GM19324 (cell line): ENCODE results near the gene STIM2.
A peak's percentile ranks its signal among the peaks of the same experiment; 100 is the strongest.

Experiments
- ATAC-seq: cut with Tn5 transposase; IDR thresholded peaks from one replicate; pipeline ENCODE4 v1.9.1; 2021; ENCODE audit warnings: mild to moderate bottlenecking, moderate library complexity; ENCODE audit not compliant: unreplicated experiment, low FRiP score

Gene STIM2

GRCh38 chr4:26896636-26897035 lies 36.0 kb downstream of the STIM2 start:
- ATAC-seq = no peak

DNA sequence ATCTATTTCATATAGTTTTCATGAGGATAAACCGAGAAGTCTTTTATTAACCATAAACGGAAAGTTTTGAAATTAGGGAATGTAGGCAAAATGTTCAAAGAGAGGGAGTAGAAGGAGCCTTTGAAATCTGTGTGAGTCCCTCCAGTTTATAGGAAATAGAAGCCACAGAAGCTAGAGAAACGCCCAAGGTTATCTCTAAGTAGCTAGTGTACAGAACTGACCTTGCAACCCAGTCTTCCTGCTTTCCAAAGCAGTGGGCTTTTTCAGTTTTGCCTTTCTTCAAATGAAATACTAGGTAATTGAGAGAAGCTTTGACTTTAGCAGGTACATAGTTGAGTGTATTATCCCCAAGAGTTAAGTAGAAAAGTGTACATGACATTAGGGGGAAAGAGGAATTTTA lies 39.4 kb downstream of the STIM2 start:
- ATAC-seq = no peak

DNA sequence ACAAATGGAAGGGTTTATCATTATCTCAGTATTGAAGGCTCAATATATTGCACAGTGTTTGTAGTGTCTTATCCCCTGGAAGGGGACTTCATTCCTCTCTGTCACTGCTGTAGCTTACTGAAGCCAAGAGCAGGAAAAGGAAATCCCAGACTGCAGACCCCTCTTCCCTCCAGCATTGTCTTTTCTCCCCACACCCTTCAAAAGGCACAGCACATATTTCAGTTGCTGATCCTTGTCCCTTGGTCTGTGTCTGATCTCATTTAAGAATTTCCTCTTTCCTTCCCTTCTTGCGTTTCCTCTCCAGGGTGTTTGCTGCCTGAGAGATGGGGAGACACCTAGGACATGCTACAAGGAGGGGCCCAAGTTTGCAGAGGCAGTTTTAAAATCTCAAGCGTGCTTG lies 40.1 kb downstream of the STIM2 start:
- no peak for ATAC-seq

- no peak for ATAC-seq
Observed at GRCh38 chr4:26905172-26905571, 44.5 kb downstream of the STIM2 start.

GRCh38 chr4:26907731-26908599 lies 47.3 kb downstream of the STIM2 start:
- ATAC-seq = no peak

DNA sequence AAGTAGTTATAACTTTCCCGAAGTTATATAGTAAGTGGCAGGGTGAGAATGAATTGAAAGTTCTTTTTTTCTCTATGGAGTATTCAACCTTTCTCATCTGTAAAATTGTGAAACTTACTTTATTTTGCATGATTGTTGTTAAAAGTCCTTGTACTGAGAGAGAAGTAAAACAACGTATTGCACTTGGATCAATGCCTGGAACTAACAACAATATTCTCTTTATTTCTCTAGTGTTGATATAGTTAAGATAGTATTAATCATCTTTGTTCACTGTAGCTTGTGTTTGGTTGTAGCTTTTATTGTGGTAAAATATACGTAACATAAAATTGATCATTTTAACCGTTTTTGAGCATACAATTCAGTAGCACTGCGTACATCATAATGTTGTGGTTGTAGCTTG lies 48.7 kb downstream of the STIM2 start:
- ATAC-seq = no peak

DNA sequence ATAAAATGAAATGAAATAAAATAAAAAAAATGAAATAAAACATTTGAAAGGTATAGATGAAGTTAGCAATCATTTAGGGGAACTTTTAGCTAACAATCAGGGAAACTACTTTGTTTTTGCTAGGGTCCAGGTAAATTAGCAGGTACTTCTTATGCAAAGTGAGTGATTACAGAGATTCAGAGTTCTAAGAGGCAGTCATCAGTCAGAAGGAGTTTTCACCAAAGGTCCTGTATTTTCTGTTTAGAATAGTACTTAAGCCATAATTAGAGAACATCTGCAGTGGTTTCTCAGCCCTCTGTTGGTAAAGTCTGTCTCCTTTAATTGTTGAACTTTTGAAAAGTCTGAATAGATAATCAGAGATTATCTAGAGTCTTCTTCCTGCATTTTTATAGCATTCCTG lies 50.6 kb downstream of the STIM2 start:
- ATAC-seq = no peak

DNA sequence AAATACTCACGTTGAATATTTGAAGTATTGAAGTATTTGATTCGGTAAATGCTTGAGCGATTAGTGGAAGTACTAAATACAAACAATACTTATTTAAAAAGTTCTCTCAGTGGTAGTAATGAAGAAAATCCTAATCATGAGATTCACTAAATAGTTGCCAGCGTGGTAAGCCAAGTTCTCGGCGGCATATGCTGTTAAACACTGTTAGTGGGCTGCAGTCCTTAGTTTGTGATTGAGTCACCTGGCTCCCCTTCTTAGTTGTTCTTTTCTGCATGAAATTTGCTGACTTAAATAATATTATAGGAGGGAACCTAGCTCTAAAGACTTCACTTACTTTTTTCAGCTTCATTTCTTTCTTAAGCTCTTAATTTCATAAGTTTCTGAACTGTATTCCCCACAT lies 51.4 kb downstream of the STIM2 start:
- ATAC-seq = no peak

GRCh38 chr4:26912810-26913209 lies 52.2 kb downstream of the STIM2 start:
- ATAC-seq = no peak

GRCh38 chr4:26916195-26916594 lies 55.6 kb downstream of the STIM2 start:
- ATAC-seq = no peak

DNA sequence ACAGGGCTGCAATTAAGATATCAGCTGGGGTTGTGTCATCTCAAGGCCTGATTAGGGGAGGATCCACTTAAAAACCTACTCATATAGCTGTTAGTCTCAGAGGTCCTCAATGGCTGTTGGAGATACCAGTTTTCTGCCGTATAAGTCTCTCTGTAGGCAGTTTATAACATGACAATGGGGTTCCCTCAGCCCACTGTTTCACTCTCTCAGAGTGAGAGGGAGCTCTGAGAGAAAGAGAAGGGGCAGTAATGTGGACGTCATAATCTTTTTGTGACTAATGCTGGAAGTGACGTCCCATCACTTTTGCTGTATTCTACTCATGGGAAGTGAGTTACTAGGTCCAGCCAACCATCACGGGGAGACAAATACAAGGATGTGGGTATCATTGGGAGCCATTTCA lies 70.3 kb downstream of the STIM2 start:
- no peak for ATAC-seq

DNA sequence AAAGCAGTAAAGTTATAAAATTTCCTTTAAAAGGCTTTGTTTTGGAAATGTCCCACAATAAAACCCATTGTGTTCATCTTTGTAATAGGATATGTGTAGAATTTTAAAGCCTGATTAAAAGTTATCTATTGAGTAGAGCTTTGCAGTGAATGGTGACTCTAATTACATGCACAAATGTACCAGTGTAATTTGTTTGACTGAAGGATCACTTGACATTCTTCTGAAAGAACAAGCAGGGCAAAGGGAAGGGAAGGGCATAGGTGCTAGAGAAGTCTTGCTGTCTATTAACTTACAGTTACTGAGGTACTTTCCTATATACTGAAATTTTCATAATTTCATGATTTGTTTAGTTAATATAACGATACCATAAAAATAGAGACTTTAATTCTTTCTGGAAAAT lies 70.8 kb downstream of the STIM2 start:
- no peak for ATAC-seq

DNA sequence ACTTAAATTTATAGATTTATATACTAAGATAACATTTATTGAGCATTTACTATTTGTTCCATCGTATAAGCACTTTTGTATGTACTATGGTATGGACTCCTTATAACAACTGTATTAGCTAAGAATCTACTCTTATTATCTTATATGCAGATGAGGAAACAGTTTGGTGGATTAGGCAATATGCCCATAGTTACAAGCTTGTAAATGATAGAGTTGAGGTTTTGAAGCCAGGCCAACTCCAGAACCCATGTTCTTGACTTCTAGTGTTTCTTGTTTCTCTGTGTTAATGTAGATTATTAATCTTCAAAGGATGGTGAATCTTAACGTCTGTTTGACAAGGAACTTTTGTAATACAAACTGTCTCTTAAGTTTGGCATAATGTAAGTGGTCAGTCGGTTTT lies 71.3 kb downstream of the STIM2 start:
- no peak for ATAC-seq

DNA sequence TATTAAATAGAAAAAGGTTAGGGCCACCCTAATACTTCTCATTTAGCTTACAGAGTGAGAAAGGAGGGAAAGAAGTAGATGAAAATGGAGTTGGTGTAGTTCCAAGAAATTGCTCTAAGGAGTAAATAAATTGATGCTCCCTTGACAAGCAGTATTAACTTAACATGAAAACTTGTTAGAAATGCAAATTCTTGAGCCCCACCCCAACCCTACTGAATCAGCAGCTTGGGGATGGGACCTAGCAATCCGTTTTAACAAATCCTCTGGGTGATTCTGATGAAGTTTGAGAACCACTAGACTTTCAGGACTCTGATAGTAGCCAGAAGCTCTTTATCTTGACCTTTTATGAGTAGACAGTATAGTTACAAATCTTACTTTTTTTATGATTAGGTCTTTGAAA lies 74.8 kb downstream of the STIM2 start:
- ATAC-seq = no peak

DNA sequence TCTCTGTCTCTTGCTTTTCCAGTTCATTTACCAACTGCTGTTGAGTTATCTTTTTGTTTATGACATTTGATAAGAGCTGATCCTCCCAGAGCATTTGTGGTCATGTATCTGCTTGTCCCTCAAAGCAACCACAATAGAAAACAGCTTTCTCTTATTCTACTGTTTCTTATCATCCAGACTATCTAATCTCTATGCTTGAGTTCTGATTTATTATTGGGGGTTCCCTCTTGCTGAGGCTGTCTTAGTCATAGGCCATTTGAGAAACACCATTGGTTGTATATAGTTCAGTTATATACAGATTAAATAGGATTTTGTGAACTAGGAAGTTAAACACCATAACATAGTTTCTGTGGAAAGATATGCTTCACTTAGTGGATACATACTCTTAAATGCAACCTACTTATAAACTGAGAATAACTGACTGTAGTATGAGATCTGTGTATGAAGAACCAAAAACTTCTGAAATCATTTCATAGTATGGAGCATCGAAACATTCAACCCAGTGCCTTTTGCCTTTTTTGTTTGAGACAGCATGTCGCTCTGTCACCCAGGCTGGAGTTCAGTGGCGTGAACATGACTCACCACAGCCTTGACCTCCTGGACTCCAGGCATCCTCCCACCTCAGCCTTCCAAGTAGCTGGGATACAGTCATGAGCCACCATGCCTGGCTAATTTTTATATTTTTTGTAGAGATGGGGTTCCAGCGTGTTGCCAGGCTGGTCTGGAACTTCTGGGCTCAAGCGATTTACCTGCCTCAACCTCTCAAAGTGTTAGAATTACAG lies 75.8 kb downstream of the STIM2 start:
- ATAC-seq = no peak

DNA sequence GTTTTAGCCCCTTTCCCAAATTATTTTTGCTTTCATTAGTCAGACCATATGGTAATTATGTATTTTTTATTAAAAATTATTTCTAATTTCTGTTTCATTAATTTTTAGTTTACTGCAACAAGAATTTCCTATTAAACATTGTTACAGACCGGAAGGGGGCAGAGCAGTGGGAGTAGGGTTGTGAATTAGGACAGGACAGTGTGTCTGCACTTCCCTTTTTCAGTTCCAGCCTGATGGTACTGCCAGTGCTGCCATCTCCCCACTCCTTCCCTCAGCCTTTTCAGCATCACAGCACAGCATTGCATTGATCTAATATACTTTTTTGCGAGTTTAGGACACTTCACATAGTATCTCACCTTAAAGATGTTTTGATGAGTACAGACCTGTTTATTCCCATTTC lies 76.5 kb downstream of the STIM2 start:
- peak; percentile 61 for ATAC-seq

- ATAC-seq = no peak
Observed at GRCh38 chr4:26937567-26937966, 76.9 kb downstream of the STIM2 start.

DNA sequence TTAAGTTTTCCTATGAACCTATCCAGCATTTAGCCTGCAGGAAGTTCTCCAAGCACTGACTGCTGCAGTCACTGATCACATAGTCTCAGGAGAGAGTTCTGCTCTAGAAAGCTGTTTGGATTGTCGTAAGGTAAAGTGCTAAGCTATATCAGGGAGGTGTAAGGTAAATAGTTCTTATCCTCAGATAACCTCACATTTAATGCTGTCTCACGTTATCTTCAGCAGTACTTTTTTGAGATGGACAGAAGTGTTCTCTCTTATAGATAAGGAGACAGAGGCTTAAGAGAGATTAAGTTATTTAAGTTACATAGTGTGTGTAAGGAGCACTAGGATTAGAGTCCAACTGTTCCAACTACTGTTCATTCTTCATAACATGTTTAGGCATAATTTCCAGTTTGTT lies 77.9 kb downstream of the STIM2 start:
- no peak for ATAC-seq

GRCh38 chr4:26941951-26942350 lies 81.3 kb downstream of the STIM2 start:
- ATAC-seq = no peak

- ATAC-seq = no peak
Observed at GRCh38 chr4:26942871-26943270, 82.2 kb downstream of the STIM2 start.

DNA sequence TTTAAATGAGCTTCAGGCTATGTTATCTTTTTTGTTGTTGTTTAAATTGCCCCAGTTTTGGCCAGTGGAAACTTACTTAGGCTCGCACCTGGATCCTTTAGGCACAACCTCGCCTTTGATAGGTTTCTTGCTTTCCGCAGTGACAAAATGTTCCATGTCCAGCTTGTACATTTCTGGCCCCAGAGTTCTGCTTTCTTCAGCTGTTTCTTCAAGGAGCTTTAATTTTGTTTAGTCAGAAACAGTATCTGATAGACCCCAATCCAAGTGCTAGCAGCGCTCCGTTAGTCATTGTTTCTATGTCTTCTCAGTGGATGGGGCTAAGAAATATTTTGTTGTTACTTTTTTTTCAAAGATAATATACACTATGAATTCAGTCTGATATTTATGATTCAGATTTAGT lies 82.8 kb downstream of the STIM2 start:
- ATAC-seq = no peak

GRCh38 chr4:26945794-26946193 lies 85.2 kb downstream of the STIM2 start:
- ATAC-seq = no peak
